ENCODE results near the gene LIMCH1.

DNA sequence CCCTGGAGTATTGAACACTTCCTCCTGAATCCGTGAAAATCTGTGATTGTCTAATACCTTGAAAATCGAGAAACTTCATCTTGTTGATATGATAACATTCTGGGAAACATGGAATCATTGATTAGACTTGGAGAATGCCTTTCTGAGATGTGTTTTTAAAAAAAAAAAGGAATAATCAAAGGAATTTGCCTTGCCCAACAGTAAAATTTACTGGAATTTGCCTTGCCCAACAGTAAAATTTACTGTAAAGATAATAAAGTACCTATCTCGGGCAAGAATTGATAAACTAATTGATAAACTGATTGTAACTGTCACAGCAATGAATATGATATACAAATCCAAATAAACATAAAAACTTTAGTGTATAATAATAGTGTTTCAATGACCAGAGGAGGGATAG lies 165.8 kb downstream of the LIMCH1 start:
- TF ChIP-seq, protein P1, sequence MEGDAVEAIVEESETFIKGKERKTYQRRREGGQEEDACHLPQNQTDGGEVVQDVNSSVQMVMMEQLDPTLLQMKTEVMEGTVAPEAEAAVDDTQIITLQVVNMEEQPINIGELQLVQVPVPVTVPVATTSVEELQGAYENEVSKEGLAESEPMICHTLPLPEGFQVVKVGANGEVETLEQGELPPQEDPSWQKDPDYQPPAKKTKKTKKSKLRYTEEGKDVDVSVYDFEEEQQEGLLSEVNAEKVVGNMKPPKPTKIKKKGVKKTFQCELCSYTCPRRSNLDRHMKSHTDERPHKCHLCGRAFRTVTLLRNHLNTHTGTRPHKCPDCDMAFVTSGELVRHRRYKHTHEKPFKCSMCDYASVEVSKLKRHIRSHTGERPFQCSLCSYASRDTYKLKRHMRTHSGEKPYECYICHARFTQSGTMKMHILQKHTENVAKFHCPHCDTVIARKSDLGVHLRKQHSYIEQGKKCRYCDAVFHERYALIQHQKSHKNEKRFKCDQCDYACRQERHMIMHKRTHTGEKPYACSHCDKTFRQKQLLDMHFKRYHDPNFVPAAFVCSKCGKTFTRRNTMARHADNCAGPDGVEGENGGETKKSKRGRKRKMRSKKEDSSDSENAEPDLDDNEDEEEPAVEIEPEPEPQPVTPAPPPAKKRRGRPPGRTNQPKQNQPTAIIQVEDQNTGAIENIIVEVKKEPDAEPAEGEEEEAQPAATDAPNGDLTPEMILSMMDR (IDR thresholded peaks at IDR 0.05; ENCODE audit: borderline replicate concordance, extremely low read depth, low read length, poor library complexity, severe bottlenecking): no peak
- no peak for TF ChIP-seq EZH2 (IDR thresholded peaks at IDR 0.05; ENCODE audit: borderline replicate concordance, low read depth, low read length, severe bottlenecking)

All from DND-41 (cell line).